Erythroblast (primary cell): ENCODE results near the gene LAMC2.

ENCODE experiments used
- DNase-seq, 2 experiments: peaks; one replicate each; lab custom pipeline; 2025; lab: John Stamatoyannopoulos, UW
- GATA1 ChIP-seq: IDR thresholded peaks from 2 replicates; pipeline ENCODE4 v1.6.1; 2011; ENCODE audit warnings: low read depth, mild to moderate bottlenecking, control low read depth, low read length, moderate library complexity
- POLR2A ChIP-seq: IDR thresholded peaks from 2 replicates; pipeline ENCODE4 v1.6.1; 2011; ENCODE audit warnings: mild to moderate bottlenecking, low read length

The LAMC2 gene

DNA sequence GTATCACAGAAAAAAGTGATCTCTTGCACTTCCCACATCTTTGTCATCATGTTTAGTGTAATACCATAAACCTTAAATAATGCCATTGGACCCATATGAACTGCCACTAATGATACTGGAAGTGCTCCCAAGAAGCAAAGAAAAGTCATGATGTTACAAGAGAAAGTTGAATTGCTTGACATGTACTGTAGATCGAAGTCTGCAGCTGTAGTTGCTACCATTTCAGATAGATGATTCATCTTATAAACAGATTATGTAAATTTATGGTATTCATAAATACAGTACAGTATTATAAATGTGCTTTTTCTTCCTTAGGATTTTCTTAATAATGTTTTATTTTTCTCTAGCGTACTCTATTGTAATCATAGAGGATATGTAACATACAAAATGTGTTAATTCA, 30.1 kb upstream of the LAMC2 start:
- DNase-seq = no peak
- TF ChIP-seq POLR2A (no peak), GATA1 (no peak)

DNA sequence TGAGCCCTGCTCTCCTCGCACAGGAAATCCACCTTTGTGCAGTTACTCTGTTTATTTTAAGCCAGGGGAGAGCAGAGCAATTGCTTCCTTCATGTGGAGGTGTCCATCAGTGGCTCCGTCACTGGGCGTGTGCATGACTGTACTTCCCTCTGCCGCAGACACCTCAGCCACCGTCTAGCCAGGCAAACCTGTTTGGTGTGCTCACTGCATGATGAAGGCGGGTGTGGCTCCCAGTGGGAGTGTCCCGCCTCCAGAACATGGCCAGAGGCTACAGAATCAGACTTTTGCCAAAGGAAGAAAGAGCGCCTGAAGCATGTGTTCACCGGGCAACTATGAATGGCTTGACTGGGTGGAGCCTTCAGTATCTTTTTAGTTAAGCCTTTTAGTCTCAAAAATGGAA, 26.1 kb upstream of the LAMC2 start:
- TF ChIP-seq GATA1 (no peak), POLR2A (no peak)
- no peak for DNase-seq

DNA sequence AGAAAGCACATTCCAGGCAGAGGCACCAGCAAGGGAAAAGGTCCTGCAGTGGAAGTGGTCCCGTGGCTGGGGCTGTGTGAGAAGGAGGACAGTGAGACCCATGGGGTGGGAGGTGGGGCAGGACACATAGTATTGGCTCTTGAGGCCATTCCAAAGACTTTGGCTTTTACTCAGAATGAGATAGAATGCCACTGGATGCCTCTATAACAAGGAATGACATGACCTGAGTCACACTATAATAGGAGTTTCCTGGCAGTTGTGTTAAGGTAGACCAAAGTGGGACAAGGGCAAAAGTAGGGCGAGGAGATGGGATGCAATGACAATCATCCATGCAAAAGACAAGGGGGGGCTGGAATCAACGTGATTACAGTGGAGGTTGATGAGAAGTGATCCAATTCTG, 24.7 kb upstream of the LAMC2 start:
- no peak for TF ChIP-seq GATA1
- no peak for TF ChIP-seq POLR2A
- no peak for DNase-seq

DNA sequence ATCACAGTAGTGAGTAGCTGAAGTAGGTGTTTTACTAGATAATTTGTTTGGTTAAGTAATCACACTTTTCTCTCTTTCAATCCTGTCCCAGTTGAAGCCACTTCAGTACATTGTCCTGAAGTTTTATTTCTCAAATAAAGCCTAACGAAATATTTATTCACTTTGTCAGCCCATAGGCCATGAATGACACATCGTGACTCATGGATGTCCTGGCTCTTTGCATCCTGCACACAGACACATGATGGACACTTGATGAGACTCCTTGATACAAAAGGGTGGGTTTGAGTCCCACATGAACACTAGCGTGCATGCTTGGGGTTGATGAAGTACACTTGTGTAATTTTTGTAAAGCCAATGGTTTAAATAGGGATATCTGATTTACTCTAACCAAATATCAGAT, 22.7 kb upstream of the LAMC2 start:
- no peak for TF ChIP-seq POLR2A
- no peak for DNase-seq

DNA sequence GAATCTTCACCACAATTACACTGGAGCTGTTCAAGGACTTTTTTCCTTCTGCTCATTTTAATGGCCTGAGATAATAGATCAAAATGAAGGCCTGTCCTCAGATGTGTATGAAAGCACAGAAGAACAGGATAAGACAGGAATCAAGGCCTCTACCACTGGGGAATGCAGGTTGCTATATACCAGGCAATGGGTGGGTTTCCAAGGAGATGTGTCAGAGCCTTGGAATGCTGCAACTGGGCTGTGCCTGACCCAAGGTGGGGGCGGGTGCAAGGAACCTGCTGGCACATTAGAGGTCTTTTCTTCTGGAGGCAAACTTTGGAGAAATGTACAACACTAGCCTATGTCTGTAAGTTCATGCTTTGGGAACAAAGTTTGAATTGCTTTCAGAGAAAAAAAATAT, 21.7 kb upstream of the LAMC2 start:
- TF ChIP-seq POLR2A (no peak), GATA1 (no peak)
- no peak for DNase-seq

DNA sequence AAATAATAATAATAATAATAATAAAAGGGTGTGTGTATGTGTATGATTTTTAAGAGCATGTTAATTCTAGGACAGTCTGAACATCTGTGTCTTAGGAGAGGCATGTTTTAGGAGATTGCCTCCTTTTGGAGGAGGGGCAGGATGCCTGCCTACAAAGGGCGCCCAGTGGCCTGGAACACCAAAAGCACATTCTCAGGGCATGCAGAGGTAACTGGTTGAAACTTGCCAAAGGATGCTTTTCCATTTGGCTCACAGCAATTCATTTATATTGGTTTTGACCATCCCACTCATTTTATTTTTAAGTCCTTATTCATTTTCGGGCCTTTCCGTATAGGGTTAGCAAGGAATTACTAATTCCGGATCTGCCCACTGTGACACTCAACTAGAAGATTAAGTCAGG, 21.1 kb upstream of the LAMC2 start:
- DNase-seq = no peak
- no peak for TF ChIP-seq POLR2A

DNA sequence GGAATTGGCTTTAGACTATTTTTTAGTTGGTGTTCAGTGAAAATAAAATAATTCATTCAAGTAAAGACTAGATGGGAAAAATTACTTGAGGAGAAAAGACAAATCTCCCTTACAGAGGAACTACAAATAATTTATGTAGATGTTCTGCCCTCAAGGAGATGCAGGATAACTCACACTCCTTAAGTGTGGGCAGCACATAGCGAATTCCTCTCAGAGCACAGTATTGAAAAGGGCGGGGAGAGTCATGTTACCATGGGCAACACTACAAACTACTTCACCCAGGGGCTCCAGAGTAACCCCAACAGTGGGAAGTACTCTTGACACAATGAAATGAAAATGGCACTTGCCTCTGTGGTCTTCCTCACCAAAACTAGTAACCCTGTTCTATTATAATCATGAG, 20.6 kb upstream of the LAMC2 start:
- TF ChIP-seq GATA1 (no peak), POLR2A (no peak)
- no peak for DNase-seq

DNA sequence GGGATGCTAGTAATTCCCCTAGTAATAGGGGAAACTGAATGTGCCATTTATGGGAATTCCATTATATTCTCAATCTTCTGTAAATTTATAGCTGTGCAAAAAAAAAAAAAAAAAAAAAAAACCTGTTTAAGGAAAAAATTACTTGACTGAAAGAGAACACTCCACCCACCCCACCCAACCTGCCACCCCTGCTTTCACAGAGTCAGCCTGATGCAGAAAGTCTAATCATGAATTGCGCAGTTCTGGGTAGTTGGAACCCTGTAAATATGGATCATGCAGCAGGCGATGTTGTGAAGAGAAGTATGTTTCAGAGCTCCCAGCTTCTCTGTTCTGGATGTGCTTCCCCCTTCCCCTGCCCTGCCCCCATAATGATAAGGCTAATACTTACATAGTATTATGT, 19.6 kb upstream of the LAMC2 start:
- TF ChIP-seq GATA1 = no peak
- no peak for TF ChIP-seq POLR2A
- no peak for DNase-seq

DNA sequence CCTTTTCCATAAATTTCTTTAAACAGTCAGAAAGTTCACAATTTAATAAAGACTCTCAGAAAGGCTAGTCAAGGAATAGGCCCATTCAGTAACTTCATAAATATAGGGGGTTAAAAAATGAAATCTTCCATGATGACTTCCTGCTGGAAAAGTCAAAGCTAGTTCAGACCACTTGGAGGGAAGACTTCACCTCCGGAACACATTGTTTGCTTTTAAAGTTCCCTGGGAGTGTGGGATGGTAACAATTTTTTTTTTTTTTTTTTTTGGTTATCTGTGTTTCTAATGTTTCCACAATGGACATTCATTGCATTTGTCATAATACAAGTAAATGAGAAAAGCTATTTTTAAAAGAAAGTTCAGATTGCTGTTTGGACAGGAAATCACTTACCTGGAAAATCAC, 18.4 kb upstream of the LAMC2 start:
- DNase-seq = no peak
- TF ChIP-seq POLR2A = no peak

DNA sequence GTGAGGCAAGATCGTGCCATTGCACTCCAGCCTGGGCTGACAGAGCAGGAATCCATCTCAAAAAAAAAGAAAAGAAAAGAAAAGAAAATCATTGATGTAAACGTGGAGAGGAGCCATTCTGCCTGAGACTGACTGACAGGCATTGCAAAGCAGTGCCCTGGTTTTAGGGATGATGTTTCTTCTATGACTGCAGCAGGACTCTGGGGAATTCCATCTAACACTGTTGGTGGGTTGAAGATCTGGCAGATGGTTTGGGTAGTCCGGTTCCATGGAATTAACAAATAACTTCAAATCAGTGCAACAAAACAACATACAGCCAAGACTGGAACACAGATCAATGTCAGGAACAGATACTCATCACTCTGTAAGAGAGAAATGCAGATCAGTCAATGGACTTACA, 17.8 kb upstream of the LAMC2 start:
- TF ChIP-seq GATA1 (no peak), POLR2A (no peak)
- no peak for DNase-seq

DNA sequence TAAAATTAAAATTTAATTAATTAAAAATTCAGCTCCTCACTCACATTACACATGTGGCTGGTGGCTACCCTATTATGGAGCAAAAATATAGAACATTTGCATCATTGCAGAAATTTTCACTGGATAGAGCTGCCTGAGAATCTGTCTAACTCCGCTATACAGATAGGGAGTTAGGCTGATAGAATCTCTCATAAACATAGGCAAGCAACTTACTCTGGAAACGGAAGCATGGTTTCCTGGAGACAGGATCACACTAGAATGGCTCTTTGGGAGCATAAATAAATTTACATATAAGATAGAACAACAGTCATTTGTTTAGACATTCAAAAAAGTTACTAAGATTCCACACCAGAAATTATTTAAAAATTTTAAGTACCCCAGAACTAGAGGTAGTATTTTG, 12.2 kb upstream of the LAMC2 start:
- DNase-seq = no peak
- no peak for TF ChIP-seq POLR2A
- TF ChIP-seq GATA1 = no peak

DNA sequence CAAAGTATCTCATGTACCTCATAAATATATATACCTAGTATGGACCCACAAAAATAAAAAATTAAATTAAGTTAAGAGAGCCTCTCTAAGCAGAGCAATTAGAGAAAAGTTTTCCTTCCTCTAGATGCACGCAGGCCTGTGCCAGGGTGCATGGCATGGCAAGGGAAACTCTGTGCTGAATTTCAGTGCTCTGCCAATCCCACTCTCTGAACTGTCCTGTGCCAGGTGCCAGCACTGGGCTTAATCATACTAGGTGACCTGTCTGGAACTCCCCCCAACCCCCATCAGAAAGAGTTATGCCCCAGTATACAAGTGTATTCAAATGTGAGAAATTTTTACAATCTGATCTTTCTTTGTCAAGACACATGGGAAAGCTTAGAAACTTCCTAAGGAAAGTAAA, 10.4 kb upstream of the LAMC2 start:
- TF ChIP-seq POLR2A = no peak
- TF ChIP-seq GATA1 = no peak

DNA sequence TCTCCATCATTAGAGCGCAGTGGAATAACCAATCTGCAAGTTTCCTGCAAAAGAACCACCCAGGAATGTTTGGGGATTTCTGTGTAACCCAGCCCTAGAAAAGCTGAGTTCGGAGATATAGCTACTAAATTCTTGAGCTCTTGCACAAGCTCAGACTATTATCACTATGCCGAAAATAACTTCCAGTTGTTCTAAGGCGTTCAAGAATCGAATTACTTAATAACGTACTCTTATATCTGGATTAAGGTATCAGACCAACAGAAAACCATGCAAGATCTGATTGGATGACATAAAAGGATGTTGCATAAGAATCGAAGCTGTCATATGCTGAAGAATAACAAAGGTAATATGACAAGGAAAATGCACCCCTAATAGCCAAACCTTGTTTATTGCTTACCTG, 7.5 kb upstream of the LAMC2 start:
- TF ChIP-seq GATA1 (no peak), POLR2A (no peak)
- DNase-seq = no peak

More for the DNA sequence above, 10.4 kb upstream of the LAMC2 start:
- DNase-seq = no peak

DNA sequence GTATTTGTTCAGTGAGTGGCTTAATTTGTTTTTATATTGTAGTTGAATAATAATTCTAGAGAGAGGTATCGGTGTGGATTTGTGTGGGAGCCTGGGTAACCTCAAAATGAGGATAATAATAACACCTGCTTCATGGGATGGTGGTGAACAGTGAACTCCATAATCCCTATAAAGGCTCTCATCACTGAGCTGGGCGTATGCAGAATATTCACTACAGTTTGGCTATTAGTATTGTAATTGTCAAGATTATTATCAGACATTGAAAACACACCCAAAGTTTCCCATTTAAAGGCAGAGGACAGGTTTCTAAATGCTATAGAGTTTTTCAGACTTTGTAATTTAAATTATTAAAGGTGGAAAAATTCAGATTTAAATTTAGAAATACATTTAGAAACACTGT, 7.0 kb upstream of the LAMC2 start:
- no peak for DNase-seq
- no peak for TF ChIP-seq GATA1
- TF ChIP-seq POLR2A = no peak

DNA sequence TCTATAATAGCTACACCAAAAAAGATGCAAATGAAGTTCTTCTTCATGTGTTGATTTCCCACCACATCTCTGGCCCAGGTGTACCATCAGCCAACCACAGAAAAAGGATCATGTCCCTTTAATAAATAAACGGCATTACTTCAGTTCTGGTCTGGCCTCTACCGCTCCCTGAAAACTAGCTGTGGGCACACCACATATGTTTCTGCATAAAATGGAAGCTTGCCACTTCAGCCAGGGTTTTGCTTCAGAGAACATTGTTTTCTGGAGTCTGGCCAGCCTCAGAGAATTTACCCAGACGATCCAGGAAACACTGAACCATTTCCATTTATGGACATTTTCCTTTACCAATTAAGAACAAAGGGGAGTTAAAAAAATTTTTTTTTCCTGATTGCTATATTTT, 5.8 kb upstream of the LAMC2 start:
- no peak for DNase-seq
- TF ChIP-seq POLR2A (no peak), GATA1 (no peak)

DNA sequence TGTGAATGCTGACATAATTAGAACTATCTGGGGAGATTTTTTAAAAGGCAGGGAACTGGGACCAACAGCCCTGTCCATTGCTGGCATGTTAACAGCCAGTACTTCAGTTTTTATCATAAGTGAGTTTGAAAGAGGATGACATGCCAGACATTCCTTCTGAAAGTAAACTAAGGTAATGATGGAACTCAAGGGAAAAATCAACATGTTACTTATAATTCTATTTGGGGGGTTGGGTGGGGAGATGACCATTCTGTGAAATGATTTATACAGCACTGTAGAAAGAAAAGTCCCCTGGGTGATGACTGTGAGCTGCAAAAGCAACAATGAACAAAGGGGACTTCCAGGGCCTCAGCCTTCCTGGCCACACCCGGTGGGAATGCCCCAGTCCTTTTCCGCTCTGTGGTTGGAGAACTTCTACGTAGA, 5.4 kb upstream of the LAMC2 start:
- no peak for DNase-seq
- TF ChIP-seq POLR2A (no peak), GATA1 (no peak)
